Dedifferentiated amniotic fluid mesenchymal stem cell (primary cell): ENCODE measurements around the gene PSMC3IP.
"Not testable (repeated sequence)": the region's sequence is repeated elsewhere in the genome, so short reads cannot be mapped to it uniquely, and the experiment has no call there.

Experiments used
- DNase-seq: peaks from one replicate; pipeline ENCODE4 v3.0.0-alpha.2; 2016; ENCODE audit errors: extremely low spot score

PSMC3IP gene, protein sequence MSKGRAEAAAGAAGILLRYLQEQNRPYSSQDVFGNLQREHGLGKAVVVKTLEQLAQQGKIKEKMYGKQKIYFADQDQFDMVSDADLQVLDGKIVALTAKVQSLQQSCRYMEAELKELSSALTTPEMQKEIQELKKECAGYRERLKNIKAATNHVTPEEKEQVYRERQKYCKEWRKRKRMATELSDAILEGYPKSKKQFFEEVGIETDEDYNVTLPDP

DNA sequence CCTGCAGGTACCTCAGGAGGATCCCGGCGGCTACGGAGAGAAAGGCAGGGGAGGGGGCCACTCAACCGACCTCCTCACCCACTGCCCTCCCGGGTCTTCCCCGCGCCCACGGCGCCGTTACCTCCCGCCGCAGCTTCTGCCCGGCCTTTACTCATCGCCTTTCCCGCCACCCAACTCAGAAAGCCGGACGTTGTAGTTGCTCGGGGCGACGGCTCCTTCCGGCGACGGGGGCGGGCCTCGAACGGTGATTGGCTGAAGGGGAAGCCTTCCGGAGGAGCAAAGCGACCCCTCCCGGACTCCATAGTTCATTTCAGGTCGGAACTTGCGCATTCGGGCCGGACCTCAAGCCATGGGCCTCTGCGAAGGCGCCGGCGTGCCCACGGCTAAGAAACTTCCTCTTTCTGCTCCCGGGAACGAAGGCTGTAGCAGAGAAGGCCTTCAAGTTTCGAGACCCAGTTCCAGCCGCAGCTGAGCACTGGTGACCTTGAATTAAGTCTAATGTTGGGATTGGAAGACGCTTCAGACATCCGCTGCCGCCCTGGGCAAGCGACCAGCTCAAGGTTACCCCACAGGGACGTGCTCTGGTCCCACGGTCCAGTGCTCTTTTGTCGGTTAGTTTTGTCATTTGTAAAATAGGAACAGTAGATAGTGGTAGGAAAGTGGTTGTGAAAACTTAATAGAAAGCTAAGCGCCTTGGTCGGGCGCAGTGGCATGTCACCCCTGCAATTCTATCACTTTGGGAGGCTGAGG is at the start of gene PSMC3IP:
PSMC3IP (minus strand) TSS at position 198 of the 750 bp plus-strand sequence; CDS start at position 155, 43 bp downstream.
- DNase-seq: peak; percentile 95

DNA sequence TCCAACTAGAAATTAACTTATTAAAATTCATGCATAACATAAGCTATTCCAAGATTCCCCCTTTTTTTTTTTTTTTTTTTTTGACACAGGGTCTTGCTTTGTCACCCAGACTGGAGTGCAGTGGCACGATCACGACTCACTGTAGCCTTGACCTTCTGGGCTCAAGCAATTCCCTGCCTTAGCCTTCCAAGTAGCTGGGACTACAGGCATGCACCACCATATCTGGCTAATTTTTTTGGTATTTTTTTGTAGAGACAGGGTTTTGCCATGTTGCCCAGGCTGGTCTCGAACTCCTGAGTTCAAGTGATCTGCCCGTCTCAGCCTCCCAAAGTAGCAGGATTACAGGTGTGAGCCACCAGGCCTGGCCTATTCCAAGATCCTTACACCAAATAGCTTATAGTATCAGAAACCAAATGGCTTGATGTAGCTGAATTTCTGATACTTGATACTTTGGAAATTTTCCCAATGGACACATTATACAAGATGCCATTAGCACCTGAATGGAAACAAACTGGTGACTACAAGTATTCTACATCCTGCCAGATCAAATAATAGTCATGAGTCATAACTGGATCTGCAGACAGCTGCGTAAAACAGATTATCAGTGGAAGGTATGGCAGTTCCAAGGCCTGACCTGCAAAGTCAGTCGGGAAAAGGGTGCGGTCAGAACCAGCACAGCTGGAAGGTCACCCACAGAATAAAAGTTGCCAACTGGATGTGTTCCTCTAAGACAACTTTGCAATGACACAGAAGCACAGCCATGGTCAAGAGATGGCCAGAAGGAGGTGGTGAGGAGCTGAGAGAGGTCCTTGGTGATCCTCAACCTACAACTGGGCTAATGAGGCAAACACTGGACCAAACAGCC is 46.4 kb upstream of the PSMC3IP start:
- DNase-seq: no peak

DNA sequence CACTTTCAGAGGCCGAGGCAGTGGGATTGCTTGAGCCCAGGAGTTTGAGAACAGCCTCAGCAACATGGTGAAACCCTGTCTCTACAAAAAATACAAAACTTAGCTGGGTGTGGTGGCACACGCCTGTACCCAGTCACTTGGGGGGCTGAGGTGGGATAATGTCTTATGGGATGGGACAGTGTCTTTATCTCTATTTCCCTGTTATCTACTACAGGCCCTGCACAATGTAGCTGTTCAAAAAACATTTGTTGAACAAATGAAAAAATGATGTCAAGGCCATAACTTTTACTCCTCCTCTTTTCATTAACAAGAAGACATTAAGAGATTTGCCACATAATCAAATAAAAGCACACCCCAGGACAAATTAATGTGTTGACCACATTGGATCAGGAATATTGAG is 45.7 kb upstream of the PSMC3IP start:
- DNase-seq: no peak

DNA sequence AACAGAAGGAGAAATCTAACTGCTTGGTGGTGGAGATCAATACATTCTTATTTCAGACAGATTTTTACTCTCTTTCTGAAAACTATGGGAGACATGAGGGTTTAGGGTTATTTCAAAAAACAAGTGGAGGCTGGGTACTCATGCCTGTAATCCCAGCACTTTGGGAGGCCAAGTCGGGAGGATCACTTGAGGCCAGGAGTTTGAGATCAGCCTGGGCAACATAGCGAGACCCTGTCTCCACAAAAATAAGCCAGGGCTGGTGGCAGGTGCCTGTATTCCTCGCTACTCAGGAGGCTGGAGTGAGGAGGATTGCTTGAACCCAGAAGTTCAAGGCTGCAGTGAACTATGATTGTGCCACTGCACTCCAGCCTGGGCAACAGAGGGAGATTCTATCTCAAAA is 44.5 kb upstream of the PSMC3IP start:
- not testable (repeated sequence) for DNase-seq

DNA sequence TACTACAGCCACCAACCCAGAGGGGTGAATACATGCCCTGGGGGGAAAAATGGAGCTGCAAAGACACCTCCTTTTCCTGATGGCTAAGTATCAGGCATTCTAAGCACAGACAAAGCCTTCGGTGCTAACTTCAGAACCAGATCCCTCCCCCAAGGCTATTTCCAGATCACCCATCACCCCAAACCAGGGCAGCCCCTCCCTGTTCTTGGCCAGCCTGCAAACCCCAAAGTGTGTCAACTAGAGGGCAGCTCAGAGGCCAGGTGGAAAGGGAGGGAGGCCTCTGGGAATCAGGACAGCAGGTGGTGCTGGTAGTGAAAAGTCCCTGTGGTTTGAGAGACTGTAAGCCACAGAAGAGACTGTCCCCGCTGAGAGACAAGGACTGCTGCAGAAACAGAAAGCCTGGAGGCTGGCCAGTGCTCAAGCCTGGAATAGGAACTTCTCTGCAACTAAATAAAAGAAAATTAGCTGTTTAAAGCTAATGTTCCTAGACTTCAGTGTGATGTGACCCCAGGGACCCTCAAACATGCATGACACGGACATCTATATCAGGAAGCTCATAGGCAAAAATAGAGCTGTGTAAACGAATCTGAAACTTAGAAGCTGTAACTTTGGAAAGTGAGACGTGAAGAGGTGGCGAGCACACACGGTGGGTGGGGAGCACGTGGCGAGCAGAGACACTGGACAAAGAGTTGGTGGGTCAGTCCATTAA is 41.1 kb upstream of the PSMC3IP start:
- no peak for DNase-seq

DNA sequence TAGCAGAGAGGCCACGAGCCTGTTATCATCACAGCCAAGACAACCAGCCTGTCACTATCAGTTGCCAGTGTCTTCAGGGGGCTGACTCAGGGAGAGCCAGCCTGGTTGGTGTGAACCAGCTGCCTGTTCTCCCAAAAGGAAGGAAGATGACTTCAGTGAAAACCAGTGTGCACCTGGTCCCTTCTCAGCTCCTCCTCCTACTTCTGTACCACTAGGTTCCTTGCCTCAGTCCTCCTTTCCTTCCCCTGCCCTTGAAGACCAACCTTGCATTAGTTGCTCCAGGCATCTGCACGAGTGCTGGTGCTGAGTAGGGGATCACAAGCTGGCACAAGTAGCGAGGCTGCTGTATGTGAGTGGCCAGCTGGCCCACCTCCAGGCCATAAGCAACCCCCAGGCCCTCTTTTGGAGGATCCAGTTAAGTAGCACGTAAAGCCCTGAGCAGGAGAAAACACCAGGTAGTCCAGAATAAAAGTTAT is 40.5 kb upstream of the PSMC3IP start:
- DNase-seq: no peak

DNA sequence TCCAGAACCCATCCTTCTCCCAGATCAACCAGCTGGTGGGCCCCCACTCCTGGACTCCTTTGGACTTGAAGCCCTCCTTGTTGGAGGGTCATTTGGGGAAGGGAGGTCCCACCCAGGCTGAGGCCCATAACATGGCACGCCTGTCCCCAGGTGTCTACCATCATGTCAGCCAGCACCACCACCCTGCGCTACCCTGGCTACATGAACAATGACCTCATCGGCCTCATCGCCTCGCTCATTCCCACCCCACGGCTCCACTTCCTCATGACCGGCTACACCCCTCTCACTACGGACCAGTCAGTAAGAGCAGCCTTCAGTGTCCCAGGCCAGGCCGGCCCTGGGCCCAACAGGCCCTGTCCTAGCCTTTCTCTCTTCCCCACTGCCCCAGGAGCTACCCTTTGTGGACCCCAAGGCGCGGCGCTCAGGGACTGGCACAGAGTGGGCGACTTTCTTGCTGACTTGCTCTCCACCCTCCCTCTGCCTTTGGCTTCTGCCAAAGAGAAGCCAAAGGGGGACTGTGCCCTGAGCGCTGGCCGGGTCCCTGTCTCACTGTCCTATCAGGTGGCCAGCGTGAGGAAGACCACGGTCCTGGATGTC is 36.3 kb upstream of the PSMC3IP start:
- DNase-seq: no peak

DNA sequence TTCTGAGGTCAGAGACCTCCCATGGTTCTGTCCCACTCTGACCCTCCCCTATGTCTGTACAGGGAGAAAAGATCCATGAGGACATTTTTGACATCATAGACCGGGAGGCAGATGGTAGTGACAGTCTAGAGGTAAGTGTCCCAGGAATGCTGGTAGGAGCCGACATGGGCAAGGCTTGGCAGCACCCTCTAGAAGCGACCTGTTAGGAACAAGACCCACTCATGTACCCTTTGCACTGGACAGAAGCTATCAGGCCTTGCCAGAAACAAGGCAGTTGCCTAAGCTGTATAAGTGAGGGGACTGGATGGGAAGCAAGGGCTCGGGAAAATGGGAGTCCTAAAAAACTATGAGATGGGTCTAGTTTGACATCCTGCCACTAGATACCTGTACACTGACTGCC is 34.5 kb upstream of the PSMC3IP start:
- no peak for DNase-seq

DNA sequence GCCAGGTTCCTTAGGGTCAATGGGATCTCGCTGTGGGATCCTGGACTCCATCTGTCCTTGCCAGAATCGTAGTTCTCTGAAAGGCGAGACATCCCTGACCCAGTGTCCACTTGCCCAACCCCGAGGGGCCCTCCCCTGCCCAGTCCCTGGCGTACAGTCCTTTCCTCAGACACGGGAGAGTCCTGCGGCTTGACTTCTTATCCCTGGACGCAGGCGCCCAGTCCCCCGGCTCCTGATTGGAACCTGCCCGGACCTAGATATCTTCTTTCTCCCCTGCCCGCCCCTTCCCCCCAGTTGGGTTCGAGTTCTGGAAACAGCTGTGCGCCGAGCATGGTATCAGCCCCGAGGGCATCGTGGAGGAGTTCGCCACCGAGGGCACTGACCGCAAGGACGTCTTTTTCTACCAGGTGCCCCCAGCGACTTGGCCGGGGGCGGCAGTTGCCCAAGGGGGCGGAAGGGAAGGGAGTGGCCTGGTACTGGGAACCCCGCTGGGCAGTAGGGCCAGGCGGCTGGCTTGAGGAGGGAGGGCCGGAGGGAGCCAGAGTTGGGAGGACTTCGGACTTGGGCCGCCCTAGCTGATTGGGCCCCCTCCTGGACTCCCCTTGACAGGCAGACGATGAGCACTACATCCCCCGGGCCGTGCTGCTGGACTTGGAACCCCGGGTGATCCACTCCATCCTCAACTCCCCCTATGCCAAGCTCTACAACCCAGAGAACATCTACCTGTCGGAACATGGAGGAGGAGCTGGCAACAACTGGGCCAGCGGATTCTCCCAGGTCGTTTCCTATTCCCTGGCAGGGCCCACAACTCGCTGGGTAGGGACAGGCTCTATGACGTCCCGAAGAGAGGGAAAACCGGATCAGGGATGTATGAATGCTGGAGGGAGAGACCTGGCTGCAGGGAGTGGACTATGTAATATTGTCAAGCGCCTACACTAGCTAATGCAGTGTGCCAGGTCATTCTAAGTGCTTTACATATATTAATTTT is 32.6 kb upstream of the PSMC3IP start:
- not testable (repeated sequence) for DNase-seq

DNA sequence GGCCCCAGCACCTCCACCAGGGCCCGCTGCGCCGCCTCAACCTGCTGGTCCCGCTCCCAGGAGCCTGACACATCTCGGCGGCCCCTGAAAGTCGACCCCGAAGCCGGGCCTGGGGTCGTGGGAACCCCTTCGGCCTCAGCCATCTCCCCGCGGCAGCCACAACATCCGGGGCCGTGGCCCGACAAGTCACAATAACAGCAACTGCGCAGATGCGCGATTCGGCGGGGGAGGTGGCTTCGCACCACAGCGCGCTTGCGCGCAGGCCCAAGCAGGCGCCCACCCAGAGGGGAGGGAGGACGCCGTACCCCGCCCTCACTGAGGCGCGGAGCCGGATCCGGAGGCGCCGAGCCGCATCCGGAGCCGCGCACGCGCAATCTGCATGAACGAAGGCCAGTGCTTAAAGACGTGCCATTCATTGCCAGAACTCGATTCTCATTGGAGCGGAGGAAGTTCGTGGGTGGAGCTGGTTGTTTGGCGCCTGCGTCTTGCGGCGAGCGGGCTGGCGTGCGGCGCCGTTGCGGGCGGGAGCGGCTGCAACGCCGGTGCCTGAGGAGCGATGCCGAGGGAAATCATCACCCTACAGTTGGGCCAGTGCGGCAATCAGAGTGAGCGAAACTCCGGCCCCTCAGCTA is 31.8 kb upstream of the PSMC3IP start, which contains the start of the genes RETREG3 and TUBG1:
RETREG3 (minus strand) TSS at position 193 of the 632 bp plus-strand sequence; CDS start at position 143, 50 bp downstream.
TUBG1 (plus strand) TSS at position 502 of the 632 bp plus-strand sequence; CDS start at position 557, 55 bp downstream.
- DNase-seq: peak; percentile 99

DNA sequence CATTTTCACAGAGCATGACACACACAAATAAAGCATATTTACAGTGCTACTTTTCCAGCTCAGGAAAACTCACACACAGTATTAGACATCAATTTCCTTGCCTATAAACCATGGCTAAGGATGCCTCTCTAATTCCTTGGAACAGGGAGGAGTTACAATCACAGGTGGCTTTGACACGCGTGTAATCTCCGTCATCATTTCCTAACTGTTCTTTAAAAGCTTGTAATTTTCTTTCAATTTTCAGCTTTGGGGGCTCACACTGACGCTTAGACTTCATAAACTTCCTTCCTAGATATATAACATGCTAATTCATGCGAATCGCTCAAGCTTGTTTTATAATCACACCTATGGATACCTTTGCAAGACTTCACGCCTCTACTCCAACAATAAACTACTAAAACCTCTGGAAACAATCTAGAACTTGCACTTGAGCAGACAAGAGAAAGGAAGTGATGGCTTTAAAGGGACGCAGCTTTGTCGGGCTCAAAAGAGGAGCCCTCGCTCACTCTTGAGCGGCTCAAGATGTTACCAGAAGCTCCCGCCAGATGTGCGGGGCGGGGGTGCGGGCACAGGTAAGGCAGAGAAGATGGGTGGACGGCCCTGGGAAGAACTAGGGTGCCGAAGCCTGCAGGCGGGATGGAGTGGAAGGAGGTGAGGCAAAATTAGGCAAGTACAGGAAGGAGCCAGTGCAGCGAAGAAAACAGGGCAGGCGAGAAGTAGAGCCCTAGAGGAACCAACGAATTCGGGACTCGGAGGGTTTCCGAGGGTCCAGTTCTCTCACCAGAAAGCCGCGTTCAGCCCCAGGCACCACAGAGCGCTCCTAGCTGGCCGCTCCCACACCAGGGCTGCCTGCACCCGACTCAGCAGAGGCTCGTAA is 31.0 kb upstream of the PSMC3IP start:
- DNase-seq: no peak

DNA sequence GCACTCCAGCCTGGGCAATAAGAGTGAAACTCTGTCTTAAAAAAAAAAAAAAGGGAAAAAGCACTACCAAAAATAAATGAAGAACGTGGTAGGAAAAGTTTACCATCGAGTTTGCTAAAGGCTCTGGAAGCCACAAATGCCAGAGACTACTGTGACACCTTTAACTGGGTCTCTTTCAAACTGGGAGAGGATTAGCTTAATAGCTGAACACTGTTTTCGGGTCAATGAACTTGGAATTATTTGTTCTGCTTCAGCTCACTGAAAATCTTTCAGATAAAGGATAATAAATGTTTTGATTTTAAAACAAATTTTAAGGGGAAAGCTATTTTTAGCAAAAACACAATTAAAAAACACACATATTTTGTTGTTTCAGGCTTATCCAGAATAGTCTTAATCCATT is 30.2 kb upstream of the PSMC3IP start:
- DNase-seq: no peak

DNA sequence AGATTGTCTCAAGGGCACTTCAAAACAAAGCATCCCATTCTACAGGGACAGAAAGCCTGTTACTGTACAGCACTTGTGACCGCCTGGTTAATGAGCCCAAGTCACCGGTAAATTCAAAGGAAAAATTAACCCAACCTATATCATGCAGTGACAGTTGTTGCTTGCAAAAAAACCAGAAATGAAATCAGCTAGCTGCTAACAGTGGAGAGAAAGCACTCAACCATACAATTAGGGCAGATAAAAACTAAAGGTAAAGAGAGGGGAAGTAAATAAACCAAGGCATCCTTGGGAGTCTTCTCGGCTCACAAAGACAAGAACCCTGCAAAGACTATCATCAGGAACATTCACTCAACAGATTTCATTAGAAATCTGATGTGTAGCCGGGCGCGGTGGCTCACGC is 25.8 kb upstream of the PSMC3IP start:
- DNase-seq: no peak

DNA sequence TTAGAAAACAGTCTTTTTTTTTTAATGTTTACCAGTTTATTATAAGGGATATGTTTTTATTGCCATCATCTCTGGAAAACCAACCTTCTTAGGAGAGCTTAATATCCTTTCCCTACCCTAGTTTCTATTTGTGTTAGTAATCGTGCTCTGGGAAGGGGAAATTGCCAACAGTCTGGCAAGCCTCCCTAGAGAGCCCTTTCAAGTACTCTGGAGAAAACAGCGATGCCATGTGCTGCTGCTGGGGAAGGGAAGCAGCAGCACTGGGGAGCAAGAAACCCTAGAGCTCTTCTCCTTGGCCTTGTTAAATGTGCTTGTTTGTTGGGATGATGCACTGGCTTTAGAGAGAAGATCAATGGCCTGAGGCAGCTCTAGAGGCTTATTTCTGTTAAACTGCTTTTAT is 21.4 kb upstream of the PSMC3IP start:
- no peak for DNase-seq

DNA sequence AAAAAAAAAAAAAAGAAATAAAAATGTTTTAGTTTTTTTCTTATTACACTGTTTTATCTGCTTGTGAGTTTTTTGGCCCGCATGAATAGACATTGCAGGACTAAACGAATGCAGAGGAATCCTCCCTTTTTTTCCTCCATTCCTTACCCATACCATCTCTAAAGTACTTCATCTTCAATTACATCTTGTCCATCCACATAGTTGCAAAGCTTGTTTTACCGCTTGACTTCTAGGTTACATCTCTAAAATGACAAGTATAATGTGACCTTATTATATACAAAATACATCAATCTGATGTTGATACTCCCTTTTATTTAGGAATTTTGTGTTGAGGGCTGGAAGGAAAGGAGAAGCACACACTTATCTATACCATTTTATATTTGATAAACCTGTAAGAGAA is 18.9 kb upstream of the PSMC3IP start:
- DNase-seq: no peak

DNA sequence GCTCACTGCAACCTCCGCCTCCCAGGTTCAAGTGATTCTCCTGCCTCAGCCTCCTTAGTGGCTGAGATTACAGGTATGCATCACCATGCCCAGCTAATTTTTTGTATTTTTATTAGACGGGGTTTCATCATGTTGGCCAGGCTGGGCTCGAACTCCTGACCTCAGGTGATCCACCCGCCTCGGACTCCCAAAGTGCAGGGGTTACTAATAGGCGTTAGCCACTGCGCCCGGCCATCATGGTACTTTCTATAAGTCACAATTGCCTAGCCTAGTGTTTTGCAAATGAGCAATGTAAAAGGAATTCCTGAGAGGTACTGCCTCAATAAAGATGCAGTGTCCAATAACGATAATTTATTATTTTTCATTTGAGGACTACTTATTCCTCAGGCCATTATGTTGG is 13.9 kb upstream of the PSMC3IP start:
- no peak for DNase-seq

DNA sequence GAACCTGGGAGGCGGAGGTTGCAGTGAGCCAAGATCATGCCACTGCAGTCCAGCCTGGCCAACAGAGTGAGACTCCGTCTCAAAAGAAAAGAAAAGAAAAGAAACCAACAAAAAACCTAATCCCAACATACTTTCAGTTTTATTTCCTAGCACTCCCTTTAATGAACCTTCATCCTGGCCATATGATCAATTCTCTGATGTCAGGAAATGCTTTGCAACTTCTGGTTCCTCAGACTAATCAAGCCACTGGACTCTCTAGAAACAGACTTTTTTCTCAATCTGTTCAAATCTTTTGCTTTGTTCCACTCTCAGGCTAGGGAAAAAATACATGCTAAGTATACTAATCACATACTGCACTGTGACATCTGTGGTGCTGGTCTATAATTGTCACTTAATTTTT is 13.4 kb upstream of the PSMC3IP start:
- DNase-seq: no peak

DNA sequence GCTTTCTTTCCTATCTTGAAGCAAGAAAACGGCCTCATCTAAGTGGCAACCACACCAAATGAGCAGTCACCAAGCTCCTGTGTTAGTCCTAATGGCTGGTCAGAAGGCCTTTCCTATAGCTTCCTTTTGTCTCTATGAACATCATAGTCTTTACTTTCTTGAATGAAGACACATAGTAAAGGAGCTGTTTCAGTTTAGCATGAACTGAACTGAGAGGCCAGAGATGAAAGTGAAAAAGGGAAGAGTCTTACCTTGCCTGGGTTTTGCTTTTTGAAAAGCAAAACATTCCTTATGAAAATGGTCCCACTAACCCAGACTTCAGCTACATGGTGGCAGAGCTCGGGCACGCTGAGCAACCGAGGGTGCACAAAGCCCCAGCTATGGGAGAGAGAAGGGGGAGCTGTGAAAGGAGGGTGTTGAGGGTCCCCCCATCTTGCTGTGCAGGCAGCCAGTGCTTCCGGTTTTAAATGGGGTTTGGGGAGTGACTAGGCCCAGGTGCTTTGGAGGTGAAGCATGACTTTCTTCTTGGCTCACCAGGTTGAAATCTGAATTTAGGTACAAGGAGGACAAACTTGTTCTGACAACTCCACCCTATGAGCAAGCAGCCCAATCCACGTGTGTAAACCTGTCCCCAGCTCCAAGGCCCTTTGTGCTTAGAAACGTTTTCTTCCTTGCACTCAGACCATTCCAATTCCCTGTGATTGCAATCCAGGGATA is 9.1 kb upstream of the PSMC3IP start:
- DNase-seq: no peak
